ENCODE data around the gene RNF169.

RNF169 gene

DNA sequence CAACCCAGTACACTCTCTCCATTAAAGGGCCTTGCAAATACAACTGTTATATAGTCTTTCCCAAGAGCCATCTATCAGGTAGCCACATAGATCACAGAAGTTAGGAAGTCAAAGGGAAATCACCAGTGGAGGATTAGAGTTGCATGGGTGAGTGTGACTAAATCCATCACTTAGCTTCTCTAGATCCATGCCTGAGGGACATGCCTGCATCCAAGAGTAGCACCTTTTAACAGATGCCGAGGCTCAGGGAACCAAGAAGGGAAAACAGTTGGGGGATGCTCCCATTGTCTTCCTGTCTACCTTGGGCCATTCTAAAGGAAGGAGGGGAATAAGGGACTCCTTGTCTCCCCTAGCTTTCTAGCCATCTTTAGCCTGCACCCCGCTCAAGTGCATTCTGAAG is 122.4 kb downstream of the RNF169 start:
- DNase-seq (ENCODE audit: low read depth) = no peak

DNA sequence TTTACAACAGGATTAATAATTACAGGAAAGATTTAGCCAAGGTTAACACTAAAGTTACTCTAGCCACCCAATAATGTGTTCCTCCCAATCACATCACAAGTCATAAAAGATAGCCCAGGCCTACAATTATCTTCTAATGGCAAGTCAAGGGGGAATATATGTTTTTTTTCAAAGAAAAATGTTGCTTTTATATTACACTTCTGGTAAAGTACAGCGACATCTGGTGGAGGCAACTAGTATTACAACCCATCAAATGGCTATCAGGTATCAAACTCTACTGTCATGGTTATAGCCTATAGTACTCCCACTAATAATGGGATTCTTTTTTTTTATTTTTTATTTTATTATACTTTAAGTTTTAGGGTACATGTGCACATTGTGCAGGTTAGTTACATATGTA is 128.5 kb downstream of the RNF169 start:
- no peak for DNase-seq (ENCODE audit: low read depth)

Measured in HS-27A (cell line).